Omental fat pad (tissue), 4 donors: Measurements from ENCODE around the gene DPEP3. TPM values are rescaled to one million over a fixed set of nuclear protein-coding genes. Genes with fewer than 3 reads are reported as not detected.

Experiments used
- ATAC-seq: fragments of 150-250 bp; one replicate; pipeline ENCODE4 v1.9.1; 2016; ENCODE audit warnings: mild to moderate bottlenecking, moderate library complexity; ENCODE audit not compliant: low FRiP score
- DNase-seq: peaks from one replicate; pipeline ENCODE4 v3.0.0-alpha.2; 2019; ENCODE audit warnings: low spot score
- CTCF ChIP-seq, 3 donors: fragments of 450-650 bp; IDR thresholded peaks; one replicate each; pipeline ENCODE4 v1.5.1; 2016 to 2017; ENCODE audit warnings: antibody characterized with exemption in 3 of 3, mild to moderate bottlenecking in 3 of 3, moderate library complexity in 2 of 3
- total RNA-seq, 4 donors: library from RNA; depleted of rRNA; stranded (reverse); fragments of >200 nt; gene quantifications; one replicate each; pipeline ENCODE4 v1.1.0, GENCODE V29; 2016

Gene DPEP3
- total RNA-seq, 4 donors from 2014 or later: 0.24 to 0.63 TPM; not detected in 2

- DNase-seq (no peak), ATAC-seq (peak; percentile 14)
- TF ChIP-seq CTCF (IDR thresholded peaks at IDR 0.05): no peak
Observed at GRCh38 chr16:67992661-67993206, 12.4 kb upstream of the DPEP3 start.

DNA sequence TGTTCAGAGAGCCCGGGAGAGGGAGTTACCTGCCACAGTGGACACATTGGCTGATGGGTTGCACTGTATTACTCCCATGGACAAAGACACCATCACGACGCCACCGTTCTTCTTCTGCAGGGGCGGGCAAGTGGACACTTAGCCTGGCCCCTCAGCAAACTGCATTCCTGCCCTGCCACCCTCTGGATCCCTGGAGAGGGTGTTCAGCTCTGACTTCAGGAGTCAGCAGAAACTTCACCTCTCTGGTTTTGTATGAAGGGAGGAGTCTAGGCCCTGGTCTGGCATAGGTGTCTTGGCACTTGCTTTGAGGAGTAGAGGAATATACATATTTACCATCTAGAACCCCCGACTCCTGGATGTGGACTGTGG lies 9.7 kb upstream of the DPEP3 start:
- ATAC-seq (no peak), DNase-seq (no peak)
- no peak for TF ChIP-seq CTCF (IDR thresholded peaks at IDR 0.05)

- no peak for TF ChIP-seq CTCF (IDR thresholded peaks at IDR 0.05)
- no peak for DNase-seq
- no peak for ATAC-seq
Observed at GRCh38 chr16:67989322-67990017, 9.2 kb upstream of the DPEP3 start.

- TF ChIP-seq CTCF (IDR thresholded peaks at IDR 0.05): no peak
- no peak for ATAC-seq
- DNase-seq: no peak
Observed at GRCh38 chr16:67988675-67989074, 8.4 kb upstream of the DPEP3 start.

GRCh38 chr16:67987460-67988160 lies 7.3 kb upstream of the DPEP3 start:
- ATAC-seq (no peak), DNase-seq (no peak)
- TF ChIP-seq CTCF (IDR thresholded peaks at IDR 0.05): no peak

DNA sequence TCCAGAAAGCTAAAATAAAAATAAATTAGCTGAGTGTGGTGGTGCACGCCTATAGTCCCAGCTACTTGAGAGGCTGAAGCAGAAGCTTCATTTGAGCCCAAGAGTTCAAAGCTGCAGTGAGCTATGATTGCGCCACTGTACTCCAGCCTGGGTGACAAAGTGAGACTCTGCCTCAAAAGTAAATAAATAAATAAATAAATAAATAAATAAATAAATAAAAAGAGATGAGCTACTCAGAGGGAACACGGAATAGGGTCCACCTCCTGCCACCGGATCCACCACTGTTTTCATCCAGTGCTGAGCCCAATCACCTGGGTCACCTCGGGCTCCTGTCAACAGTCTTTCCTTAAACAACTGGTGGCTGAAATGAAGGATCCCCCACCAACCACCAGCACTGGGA lies 6.7 kb upstream of the DPEP3 start:
- ATAC-seq: no peak
- no peak for DNase-seq
- TF ChIP-seq CTCF (IDR thresholded peaks at IDR 0.05): no peak
